Retinal pigment epithelial cell (primary cell): ENCODE measurements around the gene MARCHF4.
A peak's percentile ranks its signal among the peaks of the same experiment; 100 is the strongest.

Experiments
- DNase-seq: peaks from one replicate; pipeline ENCODE4 v3.0.0-alpha.2; 2010; ENCODE audit warnings: low read depth
- H3K4me3 ChIP-seq: 2 replicates; pipeline ENCODE4 v1.5.1; 2011; ENCODE audit warnings: mild to moderate bottlenecking, low read length, control low read depth, moderate library complexity
- TF ChIP-seq, protein P1 (sequence below): conservative IDR thresholded peaks from 2 replicates; pipeline ENCODE4 v1.5.1; 2011; ENCODE audit warnings: low read depth, low read length, control low read depth, inconsistent platforms

Gene MARCHF4

GRCh38 chr2:216371721-216372702 lies at the start of gene MARCHF4:
Gene MARCHF4 (minus strand): TSS chr2:216372483. CDS start chr2:216370260, 2,223 bp downstream.
- TF ChIP-seq, protein P1, sequence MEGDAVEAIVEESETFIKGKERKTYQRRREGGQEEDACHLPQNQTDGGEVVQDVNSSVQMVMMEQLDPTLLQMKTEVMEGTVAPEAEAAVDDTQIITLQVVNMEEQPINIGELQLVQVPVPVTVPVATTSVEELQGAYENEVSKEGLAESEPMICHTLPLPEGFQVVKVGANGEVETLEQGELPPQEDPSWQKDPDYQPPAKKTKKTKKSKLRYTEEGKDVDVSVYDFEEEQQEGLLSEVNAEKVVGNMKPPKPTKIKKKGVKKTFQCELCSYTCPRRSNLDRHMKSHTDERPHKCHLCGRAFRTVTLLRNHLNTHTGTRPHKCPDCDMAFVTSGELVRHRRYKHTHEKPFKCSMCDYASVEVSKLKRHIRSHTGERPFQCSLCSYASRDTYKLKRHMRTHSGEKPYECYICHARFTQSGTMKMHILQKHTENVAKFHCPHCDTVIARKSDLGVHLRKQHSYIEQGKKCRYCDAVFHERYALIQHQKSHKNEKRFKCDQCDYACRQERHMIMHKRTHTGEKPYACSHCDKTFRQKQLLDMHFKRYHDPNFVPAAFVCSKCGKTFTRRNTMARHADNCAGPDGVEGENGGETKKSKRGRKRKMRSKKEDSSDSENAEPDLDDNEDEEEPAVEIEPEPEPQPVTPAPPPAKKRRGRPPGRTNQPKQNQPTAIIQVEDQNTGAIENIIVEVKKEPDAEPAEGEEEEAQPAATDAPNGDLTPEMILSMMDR, result no peak
- no peak for DNase-seq
- H3K4me3 ChIP-seq, result peak within 1 kb of the TSS; percentile 61

DNA sequence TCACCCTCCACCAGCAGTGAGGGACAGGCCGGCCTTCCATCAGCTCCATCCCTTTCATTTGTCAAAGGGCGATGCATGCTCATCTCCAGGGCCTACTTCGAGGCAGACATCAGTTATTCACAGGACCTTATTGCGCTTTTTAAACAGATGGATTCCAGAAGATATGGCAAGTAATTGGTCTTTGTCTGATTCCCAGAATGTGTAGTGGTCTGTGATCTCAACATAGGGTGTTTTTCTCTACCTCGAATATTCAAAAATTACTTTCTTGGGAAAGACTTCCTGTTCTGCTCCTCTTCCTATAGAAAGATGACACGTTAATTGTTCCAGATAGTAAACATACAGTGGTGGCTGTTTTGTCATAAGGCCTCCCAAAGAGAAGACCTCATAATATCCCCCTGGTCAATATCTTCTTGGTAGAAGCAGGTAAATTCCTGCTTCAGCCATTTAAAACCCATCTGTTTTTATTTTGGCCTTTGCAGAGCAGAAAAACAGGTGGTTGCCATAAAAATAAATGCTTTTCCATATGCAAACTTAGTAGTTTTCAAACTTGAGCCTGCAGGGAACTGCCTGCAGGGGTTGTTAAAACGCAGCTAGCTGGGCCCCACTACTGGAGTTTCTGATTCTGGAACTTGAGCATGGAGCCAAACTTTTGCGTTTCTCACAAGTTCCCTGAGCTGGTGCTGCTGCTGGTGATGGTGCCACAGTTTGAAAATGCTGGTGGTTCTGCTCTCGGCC lies 48.3 kb upstream of the MARCHF4 start:
- TF ChIP-seq, protein P1, result no peak
- DNase-seq, result no peak
- no peak overlapping the region for H3K4me3 ChIP-seq

DNA sequence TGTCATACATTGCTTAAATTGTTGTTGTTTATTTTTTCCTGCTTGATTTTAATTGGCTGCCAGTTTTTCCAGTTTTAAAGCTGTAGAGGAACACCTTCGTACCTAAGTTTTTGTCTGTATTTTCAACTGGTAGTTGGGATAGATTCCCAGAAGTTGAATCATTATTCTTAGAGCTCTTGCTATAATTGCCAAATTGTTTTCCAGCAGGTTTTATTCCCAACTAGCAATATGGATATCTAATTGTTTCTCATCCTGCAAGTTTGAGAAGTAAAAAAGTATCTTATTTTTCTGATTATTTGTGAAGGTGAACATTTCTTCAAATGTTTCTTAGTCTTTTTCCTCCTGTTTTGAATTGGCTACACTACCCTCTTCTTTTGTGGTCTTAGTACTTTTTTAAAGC lies 46.7 kb upstream of the MARCHF4 start:
- DNase-seq, result no peak
- TF ChIP-seq, protein P1, result no peak
- H3K4me3 ChIP-seq, result no peak overlapping the region

- no peak for DNase-seq
- H3K4me3 ChIP-seq, result no peak overlapping the region
- TF ChIP-seq, protein P1, result no peak
Observed at GRCh38 chr2:216416571-216417307, 44.5 kb upstream of the MARCHF4 start.

DNA sequence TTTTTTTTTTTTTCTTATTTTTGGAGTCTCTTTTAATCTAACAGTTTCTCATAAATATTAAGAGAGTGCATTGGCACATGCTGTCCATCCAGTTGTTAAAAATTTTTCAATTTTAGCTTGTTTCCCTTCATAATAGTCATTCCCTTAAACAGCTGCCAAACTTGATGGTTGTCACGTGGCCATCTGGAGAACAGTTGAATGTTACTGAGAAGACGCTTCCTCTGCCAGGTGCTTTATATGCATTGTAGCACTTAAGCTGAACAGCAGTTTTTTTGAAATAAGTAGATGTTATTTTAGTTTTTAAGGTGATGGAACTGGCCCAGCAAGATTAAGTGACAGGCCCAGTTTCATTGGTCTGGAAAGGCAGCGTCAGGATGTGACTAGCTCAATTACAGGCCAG lies 43.3 kb upstream of the MARCHF4 start:
- H3K4me3 ChIP-seq, result no peak overlapping the region

DNA sequence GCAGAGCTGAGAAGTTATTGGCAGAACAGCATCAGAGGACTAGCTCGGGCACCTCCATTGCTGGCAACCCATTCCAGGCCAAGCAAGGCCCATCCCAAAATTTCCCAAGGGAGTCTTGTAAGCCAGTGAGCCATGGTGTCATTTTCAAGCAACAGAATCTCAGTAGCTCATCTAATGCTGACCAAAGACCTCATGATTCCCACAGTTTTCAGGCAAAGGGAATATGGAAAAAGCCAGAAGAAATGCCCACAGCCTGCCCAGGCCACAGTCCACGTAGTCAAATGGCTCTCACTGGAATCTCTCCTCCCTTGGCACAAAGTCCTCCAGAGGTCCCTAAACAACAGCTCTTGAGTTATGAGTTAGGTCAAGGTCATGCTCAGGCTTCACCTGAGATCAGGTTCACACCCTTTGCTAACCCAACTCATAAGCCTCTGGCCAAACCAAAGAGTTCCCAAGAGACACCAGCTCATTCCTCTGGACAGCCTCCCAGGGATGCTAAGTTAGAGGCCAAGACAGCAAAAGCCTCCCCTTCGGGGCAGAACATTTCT lies 42.6 kb upstream of the MARCHF4 start:
- H3K4me3 ChIP-seq, result no peak overlapping the region
- TF ChIP-seq, protein P1, result no peak
- no peak for DNase-seq

More for the DNA sequence above, 43.3 kb upstream of the MARCHF4 start:
- no peak for DNase-seq
- TF ChIP-seq, protein P1, result no peak
